MG63 (cell line): ENCODE results near the gene ATE1. TPM values are rescaled to one million over a fixed set of nuclear protein-coding genes. Genes with fewer than 3 reads are reported as not detected.
"Not testable (repeated sequence)": the region's sequence is repeated elsewhere in the genome, so short reads cannot be mapped to it uniquely, and the experiment has no call there.

Experiments used
- DNase-seq: peaks from one replicate; pipeline ENCODE4 v3.0.0-alpha.2; 2020
- H3K27me3 ChIP-seq: fragments of 250-450 bp; sonication (Bioruptor Pico); 2 replicates; pipeline ENCODE4 v1.5.1; 2020; ENCODE audit warnings: mild to moderate bottlenecking, moderate library complexity
- H3K36me3 ChIP-seq: fragments of 250-450 bp; sonication (Bioruptor Pico); 2 replicates; pipeline ENCODE4 v1.5.1; 2020; ENCODE audit warnings: mild to moderate bottlenecking, moderate library complexity
- H3K4me3 ChIP-seq: fragments of 250-450 bp; sonication (Bioruptor Pico); 2 replicates; pipeline ENCODE4 v1.5.1; 2020; ENCODE audit warnings: mild to moderate bottlenecking, moderate library complexity
- H3K9me3 ChIP-seq: fragments of 250-450 bp; sonication (Bioruptor Pico); 2 replicates; pipeline ENCODE4 v1.5.1; 2020; ENCODE audit warnings: mild to moderate bottlenecking, moderate library complexity
- total RNA-seq: library from RNA; depleted of rRNA; stranded (reverse); fragments of >200 nt; shearing (Covaris generic); gene quantifications from 2 replicates; pipeline ENCODE4 v1.2.3, GENCODE V29; 2014; ENCODE audit warnings: low replicate concordance

ATE1 gene
- total RNA-seq, 1 experiment from 2014 or later = 21.5 TPM

DNA sequence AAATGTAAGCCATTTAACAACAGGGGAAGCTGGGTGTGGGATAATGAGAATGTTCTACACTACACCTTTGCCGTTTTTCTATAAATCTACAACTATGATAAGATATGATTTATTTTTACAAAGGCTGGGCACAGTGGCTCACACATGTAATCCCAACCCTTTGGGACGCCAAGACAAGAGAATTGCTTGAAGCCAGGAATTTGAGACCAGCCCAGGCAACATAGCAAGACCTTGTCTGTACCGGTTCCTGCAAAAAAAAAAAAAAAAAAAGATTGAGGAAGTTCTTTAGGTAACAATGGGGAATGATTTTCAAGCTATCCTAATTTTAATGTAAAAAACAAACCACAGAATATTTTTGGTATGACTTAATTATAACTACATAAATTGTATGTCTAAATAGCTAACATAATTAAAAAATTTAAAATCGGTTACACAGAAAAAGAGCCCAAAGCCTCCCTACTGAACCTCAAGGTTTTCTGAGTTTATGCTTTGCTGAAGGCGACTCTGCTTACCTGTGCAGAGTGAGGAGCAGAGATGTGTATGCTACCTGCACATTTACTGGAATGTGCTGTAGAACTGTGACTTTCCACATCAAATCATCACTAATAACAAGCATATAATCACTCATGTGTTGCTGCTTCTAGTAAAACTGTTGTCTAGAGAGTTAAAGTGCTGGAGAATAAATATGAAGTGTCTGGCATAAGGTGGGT, 163.4 kb downstream of the ATE1 start:
- no peak for DNase-seq
- Histone ChIP-seq H3K27me3 (no peaks in the 10 kb centered on the region), H3K4me3 (no peak overlapping the region), H3K9me3 (peaks cover 7% of the 10 kb centered on the region), H3K36me3 (peaks cover 9% of the 10 kb centered on the region)

DNA sequence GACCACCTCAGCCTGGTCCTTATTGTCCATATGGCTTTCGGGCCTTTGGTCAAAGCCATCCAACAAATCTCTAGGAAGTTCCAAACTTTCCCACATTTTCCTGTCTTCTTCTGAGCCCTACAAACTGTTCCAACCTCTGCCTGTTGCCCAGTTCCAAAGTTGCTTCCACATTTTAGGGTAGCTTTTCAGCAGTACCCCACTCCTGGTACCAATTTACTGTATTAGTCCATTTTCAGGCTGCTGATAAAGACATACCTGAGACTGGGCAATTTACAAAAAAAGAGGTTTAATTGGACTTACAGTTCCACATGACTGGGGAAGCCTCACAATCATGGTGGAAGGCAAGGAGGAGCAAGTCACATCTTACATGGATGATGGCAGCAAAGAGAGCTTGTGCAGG, 170.6 kb downstream of the ATE1 start:
- Histone ChIP-seq H3K9me3 (peaks cover 36% of the 10 kb centered on the region), H3K36me3 (peaks cover 26% of the 10 kb centered on the region)
- DNase-seq, H3K4me3 ChIP-seq, H3K27me3 ChIP-seq: not testable (repeated sequence)

DNA sequence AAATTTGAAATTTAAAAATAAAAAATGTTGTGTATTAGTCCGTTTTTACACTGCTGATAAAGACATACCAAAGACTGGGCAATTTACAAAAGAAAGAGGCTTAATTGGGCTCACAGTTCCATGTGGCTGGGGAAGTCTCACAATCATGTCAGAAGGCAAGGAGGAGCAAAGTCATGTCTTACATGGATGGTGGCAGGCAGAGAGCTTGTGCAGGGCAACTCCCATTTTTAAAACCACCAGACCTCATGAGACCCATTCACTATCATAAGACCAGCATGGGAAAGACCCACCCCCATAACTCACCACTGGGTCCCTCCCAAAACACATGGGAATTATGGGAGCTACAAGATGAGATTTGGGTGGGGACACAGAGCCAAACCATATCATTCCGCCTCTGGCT, 172.3 kb downstream of the ATE1 start:
- H3K27me3 ChIP-seq, DNase-seq, H3K4me3 ChIP-seq: not testable (repeated sequence)
- Histone ChIP-seq H3K9me3 (peaks cover 36% of the 10 kb centered on the region), H3K36me3 (peaks cover 26% of the 10 kb centered on the region)

DNA sequence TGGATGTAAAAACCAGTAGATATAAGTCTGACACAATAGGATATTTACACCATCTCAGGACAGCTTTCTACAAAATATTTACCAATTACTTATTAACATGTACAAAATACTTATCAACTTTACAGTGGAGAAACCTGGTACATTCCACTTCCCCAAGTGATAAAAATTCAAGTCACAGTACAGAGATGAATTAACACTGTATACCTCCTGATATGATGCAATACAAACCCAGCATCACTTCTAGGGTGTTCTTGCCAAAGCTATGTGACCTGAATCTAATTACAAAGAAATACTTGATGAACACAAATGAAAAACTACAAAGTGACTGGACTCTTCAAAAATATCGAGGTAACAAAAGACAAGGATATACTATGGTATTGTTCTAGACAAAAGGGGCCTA, 173.2 kb downstream of the ATE1 start:
- no peak for DNase-seq

DNA sequence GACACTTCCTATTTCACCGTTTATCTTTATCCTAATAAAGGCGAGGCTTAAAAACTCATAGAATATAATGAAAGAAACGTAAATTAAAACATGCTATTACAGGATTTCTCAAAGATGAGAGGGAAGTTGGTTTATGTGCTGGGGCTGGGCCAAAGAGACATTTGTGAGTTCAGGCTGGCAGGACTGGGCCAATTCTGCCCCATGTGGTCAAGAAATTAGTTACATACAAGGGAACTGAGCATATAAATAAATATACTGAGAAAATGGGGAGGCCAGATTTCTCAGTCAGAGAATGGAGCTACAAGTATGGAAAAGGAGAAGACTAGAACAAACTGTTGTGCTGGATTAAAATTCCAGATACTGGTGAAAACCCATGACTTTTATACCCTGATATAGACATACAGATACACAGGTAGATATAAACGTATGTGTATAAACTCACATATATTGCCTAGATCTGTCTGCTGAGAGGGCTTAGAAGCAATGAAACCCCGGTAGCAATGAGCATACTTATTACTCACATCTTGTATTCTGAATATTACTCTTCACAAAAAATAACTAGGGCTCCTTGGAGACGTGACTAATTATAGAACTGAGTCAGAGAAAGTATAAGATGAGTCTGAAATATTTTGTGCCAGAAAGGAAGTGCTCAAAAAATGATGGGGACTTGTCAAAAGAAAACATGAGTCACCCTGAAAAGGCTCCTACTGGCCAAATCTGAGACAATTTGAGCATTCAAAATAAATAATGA, 173.9 kb downstream of the ATE1 start:
- peak overlapping the region; percentile 7; the same call in 1 of the 2 replicates for H3K4me3 ChIP-seq
- peaks cover 22% of the 10 kb centered on the region for H3K36me3 ChIP-seq
- H3K9me3 ChIP-seq = peaks cover 27% of the 10 kb centered on the region
- H3K27me3 ChIP-seq = no peaks in the 10 kb centered on the region
- peak; percentile 63 for DNase-seq

More for the DNA sequence above, 173.2 kb downstream of the ATE1 start:
- H3K36me3 ChIP-seq = peaks cover 22% of the 10 kb centered on the region
- no peaks in the 10 kb centered on the region for H3K27me3 ChIP-seq
- H3K9me3 ChIP-seq = peaks cover 29% of the 10 kb centered on the region
- no peak overlapping the region for H3K4me3 ChIP-seq

DNA sequence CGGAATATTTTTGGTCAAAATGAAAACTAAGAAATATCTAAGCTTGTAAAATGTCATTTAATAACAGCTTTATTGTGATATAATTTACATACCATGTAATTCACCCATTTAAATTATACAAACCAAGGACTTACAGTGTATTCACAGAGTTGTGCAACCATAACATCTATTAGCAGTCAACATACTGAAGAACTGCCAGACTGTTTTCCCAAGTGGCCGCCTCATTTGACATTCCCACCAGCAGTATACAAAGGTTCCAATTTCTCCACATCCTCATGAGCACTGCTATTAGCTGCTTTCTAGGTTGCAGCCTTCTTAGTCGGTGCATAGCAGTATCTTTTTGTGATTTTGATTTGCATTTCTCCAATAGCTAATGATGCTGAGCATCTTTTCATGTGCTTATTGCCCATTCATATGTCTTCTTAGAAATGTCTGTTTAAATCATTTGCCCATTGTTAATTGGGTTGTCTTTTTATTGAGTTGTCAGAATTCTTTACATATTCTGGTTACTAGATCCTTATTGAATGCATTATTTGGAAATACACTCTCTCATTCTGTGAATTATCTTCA, 176.6 kb downstream of the ATE1 start:
- Histone ChIP-seq H3K9me3 (peaks cover 4% of the 10 kb centered on the region; the same call in 1 of the 2 replicates), H3K36me3 (peaks cover 4% of the 10 kb centered on the region; the same call in 1 of the 2 replicates), H3K27me3 (no peaks in the 10 kb centered on the region), H3K4me3 (no peak overlapping the region)
- DNase-seq = no peak

DNA sequence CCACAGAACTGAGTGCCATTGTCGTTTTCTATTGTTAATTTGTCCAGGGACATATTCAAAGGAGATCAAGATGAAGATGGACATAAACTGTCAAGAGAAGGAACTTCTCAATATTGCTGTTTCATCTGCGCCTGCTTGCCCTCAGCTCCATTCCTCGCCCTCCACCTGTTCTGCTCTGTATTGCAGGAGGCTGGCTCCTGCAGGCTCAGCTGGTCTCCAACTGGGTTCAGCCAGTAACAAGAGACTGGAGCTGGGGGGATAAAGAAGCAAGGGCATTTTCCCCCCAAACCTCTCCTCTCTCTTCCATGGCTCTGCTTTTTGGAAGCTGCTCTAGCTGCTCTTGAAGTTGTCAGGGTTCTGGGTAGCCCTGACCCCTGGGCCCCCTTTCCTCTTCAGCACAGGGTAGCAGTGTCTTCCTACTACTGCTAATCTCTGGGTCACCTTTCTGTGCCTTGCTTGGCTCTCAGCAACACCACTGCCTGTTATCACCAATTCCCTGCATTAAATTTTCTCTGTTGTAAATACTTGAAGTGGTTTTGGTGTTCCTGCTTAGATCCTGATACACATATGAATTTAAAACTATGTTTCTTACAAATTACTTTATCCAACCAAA, 180.6 kb downstream of the ATE1 start:
- Histone ChIP-seq H3K4me3 (no peak overlapping the region), H3K9me3 (no peaks in the 10 kb centered on the region), H3K27me3 (no peaks in the 10 kb centered on the region), H3K36me3 (no peaks in the 10 kb centered on the region)
- DNase-seq = no peak

DNA sequence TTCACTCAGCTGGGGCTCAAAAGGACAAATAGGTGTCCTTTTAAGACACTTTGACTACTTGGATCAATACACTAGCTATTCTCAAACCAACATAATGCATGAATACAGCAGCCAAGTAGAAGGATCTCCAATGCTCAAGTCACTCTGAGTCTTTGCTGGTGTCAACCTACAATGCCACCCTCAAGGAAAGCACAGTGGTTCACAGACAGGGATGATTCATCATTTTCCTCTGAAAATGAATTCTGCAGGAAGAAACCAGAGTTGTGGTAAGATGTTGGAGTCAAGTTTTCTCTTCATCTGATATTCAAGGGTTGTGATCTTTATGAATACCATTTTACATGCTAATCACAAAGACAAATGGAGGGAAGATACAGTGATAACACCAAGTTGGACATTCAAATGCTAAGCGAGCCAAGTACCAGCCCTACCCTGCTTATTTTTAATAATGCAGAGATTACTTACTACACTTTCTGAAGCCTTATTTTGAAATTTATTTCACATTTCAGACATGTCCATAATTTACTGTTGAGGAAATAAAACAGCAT, 186.5 kb downstream of the ATE1 start:
- Histone ChIP-seq H3K4me3 (no peak overlapping the region), H3K9me3 (no peaks in the 10 kb centered on the region), H3K36me3 (no peaks in the 10 kb centered on the region), H3K27me3 (no peaks in the 10 kb centered on the region)
- no peak for DNase-seq

DNA sequence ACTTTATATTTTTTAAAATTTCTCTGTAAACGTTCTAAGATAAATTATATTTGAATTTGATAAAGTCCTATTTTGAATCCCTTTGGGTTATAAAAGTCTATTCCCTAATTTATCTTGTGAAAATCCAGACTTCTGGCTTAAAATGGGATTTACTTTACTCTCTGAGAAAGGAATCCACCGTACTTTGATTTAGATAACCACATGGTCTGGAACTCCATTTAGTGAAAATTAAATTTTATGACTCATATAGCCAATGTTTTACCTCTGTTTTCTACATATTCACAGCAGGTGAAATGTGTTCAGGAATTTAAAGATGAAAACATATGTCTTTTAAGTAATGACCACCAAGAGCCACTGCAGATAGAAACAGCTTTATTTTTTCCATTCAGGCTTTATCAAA, 187.8 kb downstream of the ATE1 start:
- H3K36me3 ChIP-seq = no peaks in the 10 kb centered on the region
- H3K4me3 ChIP-seq = no peak overlapping the region
- H3K27me3 ChIP-seq = no peaks in the 10 kb centered on the region
- H3K9me3 ChIP-seq = no peaks in the 10 kb centered on the region
- no peak for DNase-seq

DNA sequence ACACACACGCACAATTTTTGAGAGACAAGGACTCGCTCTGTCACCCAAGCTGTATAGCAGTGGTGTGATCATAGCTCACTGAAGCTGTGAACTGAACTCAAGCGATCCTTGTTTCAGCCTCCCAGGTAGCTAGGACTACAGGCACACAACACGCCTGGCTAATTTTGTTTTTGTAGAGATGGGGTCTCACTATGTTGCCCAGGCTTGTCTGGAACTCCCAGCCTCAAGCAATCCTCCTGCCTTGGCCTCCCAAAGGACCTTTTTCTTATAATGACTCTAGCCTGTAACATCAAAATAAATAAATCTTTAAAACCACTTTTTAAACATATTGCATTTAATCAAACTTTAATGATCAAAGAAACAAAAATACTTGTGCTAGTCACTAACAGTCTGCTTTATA, 188.7 kb downstream of the ATE1 start:
- Histone ChIP-seq H3K9me3 (no peaks in the 10 kb centered on the region), H3K27me3 (no peaks in the 10 kb centered on the region), H3K4me3 (no peak overlapping the region), H3K36me3 (no peaks in the 10 kb centered on the region)
- DNase-seq = no peak

DNA sequence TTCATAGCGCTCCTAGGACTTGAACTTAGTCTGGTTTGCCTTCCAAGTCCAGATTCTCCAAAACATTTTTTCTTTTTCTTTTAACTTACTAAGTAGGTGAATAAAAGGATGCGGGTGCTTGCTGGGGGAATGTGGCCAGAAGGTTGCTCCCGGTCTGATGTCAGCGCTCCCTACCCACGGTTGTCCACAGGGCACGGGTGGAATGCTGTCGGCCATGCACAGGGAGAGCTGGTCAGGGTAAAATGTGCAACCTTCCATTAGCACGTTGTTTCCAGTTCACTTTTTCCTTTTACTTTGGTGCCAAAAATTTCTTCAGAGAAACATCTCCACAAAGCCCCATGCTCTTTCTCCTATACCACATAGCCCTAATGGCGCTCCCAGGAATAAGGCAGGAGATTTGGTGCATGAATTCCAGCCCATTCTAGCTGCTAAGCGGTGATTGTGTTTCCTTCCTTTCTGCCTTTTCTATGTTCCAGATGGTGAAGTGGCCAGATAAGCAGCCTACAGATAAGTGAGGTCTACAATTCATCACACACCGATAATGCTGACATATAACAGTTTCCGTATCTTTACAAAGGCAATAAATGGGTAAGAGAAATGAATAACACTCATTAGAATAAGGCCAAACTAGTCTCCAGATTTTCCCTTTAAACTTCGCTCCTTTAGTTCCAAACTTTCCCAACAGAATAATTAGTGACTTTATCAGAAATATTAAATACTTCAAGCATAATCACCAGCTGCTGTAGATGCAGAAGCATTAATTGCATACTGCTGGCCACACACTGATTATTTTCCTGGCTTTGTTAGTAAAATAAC, 191.3 kb downstream of the ATE1 start:
- H3K27me3 ChIP-seq = no peaks in the 10 kb centered on the region
- no peak for DNase-seq
- H3K9me3 ChIP-seq = no peaks in the 10 kb centered on the region
- H3K36me3 ChIP-seq = no peaks in the 10 kb centered on the region
- H3K4me3 ChIP-seq = no peak overlapping the region

DNA sequence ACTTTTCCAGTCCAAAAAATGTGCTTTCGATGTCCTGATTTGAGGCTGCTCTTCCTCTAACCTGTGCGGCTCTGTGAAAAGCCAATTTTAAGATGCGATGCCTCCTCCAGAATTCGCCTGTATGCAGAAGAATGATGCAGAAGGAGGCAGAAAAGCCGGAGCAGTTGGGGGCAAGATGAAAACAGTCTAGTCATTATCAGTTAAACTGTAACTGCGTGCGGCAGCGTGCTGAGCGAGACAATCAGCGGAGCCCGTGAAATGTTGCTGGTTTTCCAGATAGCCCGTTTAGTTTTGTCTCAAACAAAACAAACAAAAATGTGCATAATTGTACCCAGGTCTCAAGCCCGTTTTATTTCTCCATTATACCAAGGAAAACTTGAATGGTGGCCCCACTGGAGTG, 192.6 kb downstream of the ATE1 start:
- H3K4me3 ChIP-seq = no peak overlapping the region
- no peaks in the 10 kb centered on the region for H3K36me3 ChIP-seq
- H3K27me3 ChIP-seq = no peaks in the 10 kb centered on the region
- DNase-seq = no peak
- no peaks in the 10 kb centered on the region for H3K9me3 ChIP-seq

DNA sequence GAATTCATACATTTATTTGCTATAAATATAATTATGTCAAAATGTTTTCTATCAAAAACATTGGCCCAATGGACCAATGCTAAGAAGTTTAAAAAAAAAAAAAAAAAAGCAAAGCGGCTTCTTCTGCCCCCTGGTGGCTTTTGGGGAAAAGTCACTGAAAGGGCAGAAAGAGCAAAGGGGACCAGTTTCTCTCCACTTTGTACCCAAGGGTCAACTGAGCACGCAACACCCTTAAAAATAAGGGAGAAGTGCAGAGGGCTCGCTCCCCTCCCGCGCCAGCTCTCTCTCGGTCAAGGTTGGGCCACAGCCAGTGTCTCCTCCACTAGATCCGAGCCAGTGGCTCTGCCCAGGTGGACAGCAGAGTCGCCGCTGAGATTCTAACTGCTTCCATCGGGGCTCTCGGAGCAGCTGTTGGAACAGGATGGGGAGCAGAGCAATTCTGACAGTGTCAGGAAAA, 193.2 kb downstream of the ATE1 start:
- Histone ChIP-seq H3K9me3 (no peaks in the 10 kb centered on the region), H3K36me3 (no peaks in the 10 kb centered on the region), H3K27me3 (no peaks in the 10 kb centered on the region), H3K4me3 (no peak overlapping the region)
- no peak for DNase-seq

DNA sequence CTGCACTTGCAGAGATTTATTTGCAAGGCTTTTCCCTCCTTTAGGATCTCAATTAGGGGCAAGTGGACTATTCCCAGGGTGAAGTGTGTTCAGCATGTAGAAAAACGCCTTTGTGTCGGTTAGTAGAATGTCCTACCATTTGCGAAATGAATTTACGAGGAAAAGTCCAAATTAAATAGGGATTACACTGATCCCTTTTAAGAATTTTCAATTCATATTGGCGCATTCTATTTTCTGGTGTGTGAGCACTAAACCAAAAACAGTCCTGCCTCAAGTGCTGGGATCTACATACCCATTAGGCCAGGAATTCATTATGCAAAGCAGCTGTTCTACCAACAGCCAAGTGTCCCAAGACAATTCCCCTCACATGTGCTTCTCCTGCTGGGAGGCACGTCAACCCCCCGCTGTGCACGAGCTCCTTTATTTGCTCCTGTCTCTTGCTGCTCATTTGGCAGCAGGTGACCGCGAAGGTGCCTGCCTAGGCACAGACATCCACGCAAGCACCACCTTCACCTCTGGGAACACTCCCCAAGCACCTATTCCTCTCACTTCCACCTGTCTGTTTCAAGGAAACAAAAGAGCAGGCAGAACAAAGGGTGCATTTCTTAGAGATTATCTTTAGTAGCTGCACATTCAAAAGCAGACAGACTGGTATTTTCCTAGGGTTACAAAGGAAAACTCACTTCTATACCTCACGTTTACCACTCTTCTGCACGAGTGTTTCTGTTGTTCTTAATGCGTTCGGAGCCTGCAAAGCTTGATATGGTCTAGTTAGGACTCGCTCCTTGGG, 195.0 kb downstream of the ATE1 start:
- DNase-seq = no peak
- Histone ChIP-seq H3K4me3 (no peak overlapping the region), H3K27me3 (no peaks in the 10 kb centered on the region), H3K36me3 (no peaks in the 10 kb centered on the region), H3K9me3 (no peaks in the 10 kb centered on the region)

DNA sequence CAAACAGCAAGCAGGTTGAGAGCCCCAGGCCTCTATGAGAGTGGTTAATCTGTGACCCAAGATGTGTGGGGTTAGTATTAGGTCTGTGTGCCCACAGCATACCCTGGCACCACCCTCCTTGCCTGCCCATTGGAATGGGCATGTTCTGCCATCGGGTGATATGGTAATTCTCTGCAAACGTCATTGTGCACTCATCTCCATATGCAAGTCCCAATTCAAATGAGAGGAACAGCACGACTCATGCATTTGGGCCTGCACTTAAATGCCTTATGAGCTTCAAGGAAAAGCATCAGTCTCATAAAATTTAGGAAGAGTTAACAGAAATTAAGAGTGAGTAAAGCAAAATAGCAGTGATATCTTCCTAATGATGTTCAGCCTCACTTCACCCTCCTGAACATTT, 195.7 kb downstream of the ATE1 start:
- H3K4me3 ChIP-seq = no peak overlapping the region
- H3K27me3 ChIP-seq = no peaks in the 10 kb centered on the region
- H3K36me3 ChIP-seq = no peaks in the 10 kb centered on the region
- H3K9me3 ChIP-seq = no peaks in the 10 kb centered on the region
- DNase-seq = no peak

DNA sequence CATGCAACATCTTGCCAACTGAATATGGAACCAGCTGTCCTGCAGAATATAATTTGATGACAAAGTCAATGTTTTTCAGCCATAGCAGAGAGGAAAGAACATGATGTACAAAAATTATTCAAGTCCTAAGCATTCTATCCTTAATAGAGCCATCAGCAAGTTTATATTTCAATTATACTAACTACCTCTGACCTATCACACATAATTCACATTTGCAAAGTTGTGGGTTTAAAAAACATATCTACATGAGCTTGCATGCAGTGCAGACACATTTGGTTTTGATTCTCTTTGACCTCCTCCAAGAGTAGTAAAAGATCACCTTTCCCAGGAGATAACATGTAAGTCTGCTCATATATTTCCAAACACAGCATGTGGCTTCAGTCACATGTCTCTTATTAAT, 203.5 kb downstream of the ATE1 start:
- no peaks in the 10 kb centered on the region for H3K9me3 ChIP-seq
- no peaks in the 10 kb centered on the region for H3K36me3 ChIP-seq
- no peak for DNase-seq
- H3K4me3 ChIP-seq = no peak overlapping the region
- no peaks in the 10 kb centered on the region for H3K27me3 ChIP-seq
